Pancreas (tissue), 10 donors: ENCODE data around the gene TP53RK. TPM values are rescaled to one million over a fixed set of nuclear protein-coding genes. Genes with fewer than 3 reads are reported as not detected.

ENCODE experiments used
- ATAC-seq, 4 donors: fragments of 200-7000 bp; cut with Tn5 transposase; one replicate each; pipeline versions ENCODE4 v1.8.0 to v1.9.1; 2020; ENCODE audit warnings: mild to moderate bottlenecking in 4 of 4, moderate library complexity in 4 of 4
- DNase-seq, 6 donors: peaks; one replicate each; pipeline ENCODE4 v3.0.0-alpha.2; 2020
- FAIRE-seq: peaks from 2 replicates; lab custom pipeline; 2012; peaks lifted over from hg19 to GRCh38; lab: Jason Lieb, UNC
- H3K27ac ChIP-seq, 4 donors: fragments of 200-600 bp; sonication (generic); 1 replicate in 3 of 4; 2 replicates in 1 of 4; pipeline versions ENCODE4 v1.5.0 to v1.8.0; 2020
- H3K27me3 ChIP-seq, 4 donors: fragments of 200-600 bp; one replicate each; pipeline ENCODE4 v1.8.0; 2021
- H3K36me3 ChIP-seq, 3 donors: fragments of 200-600 bp; sonication (generic) in 1 of 3; one replicate each; pipeline versions ENCODE4 v1.5.0 to v1.8.0; 2020 to 2021
- H3K4me1 ChIP-seq, 3 donors: fragments of 200-600 bp; one replicate each; pipeline ENCODE4 v1.8.0; 2021
- H3K4me3 ChIP-seq, 4 donors: fragments of 200-600 bp; sonication (generic) in 2 of 4; one replicate each; pipeline versions ENCODE4 v1.5.0 to v1.8.0; 2020 to 2021
- H3K9me3 ChIP-seq, 4 donors: fragments of 200-600 bp; one replicate each; pipeline ENCODE4 v1.8.0; 2021
- CTCF ChIP-seq, 4 donors: fragments of 200-600 bp; sonication (generic) in 3 of 4; IDR thresholded peaks; one replicate each; pipeline versions ENCODE4 v1.5.0 to v1.8.0; 2021; ENCODE audit warnings: antibody characterized with exemption in 4 of 4
- WGBS, 2 donors: extraction: QIAGEN DNeasy Blood & Tissue Kit; methylation state at CpG; one replicate each; pipeline ENCODE4 v1.1.7; 2013; 5-methylcytosine and 5-hydroxymethylcytosine counted together
- intact Hi-C, 3 donors: fragments of 100-400 bp; cut with DNase I; formaldehyde crosslinking; loops; one replicate each; pipeline versions ENCODE4 v1.11.1 to v1.14.2; 2022
- polyA plus RNA-seq, 2 donors: library from polyadenylated mRNA; stranded (reverse); fragments of 200-250 nt; gene quantifications; one replicate each; pipeline ENCODE4 v1.2.3, GENCODE V29; 2013
- total RNA-seq, 6 donors: library from RNA; stranded (reverse); fragmentation: NEBNext Ultra II Directional in 4 of 6; extraction: Animal tissue kit (Norgen Biotek cat#: 25700) in 4 of 6; gene quantifications; one replicate each; pipeline versions ENCODE4 v1.2.1 to v1.2.4, GENCODE V29; 2021 to 2023
- donor health status: healthy with polysubstance abuse.
- donor health status: DM: no; HTN: no; CAD: no; lungs with moderate emphysema.
- donor health status: DM: no; HTN: no; CAD: no.
- donor health status: control.
- donor health status: control.
- donor health status: Bipolar disorder and iron deficiency.
- donor health status: DM: yes; HTN: yes; CAD: no.
- donor health status: DM: no; HTN: no; CAD: no.
- donor health status: DM: no; HTN: no; CAD: no.
- donor health status: DM: yes; HTN: yes; CAD: no.

Gene TP53RK
- total and polyA plus RNA-seq, 8 donors = 2.5 to 6.1 (median 3.8) TPM

- intact Hi-C loops = no loop called here
- DNase-seq (no peak), FAIRE-seq (no peak), ATAC-seq (no peak)
- H3K27me3 ChIP-seq = no peaks in the 10 kb centered on the region
- no peak overlapping the region for H3K4me3 ChIP-seq
- 81 to 88% methylated on average over 8 of the region's 8 CpGs for WGBS, 2 donors
- H3K4me1 ChIP-seq = no peaks in the 10 kb centered on the region
- H3K36me3 ChIP-seq = no peaks in the 10 kb centered on the region
- no peak overlapping the region for H3K27ac ChIP-seq
- H3K9me3 ChIP-seq = no peaks in the 10 kb centered on the region
- TF ChIP-seq CTCF (IDR thresholded peaks at IDR 0.05) = no peak
These were observed 32.1 kb downstream of the TP53RK start for GRCh38 chr20:46657137-46657536.

- ATAC-seq (no peak), DNase-seq (no peak), FAIRE-seq (no peak)
- H3K36me3 ChIP-seq = no peaks in the 10 kb centered on the region
- intact Hi-C loops = no loop called here
- H3K27ac ChIP-seq = no peak overlapping the region
- H3K27me3 ChIP-seq = no peaks in the 10 kb centered on the region
- H3K4me1 ChIP-seq = no peaks in the 10 kb centered on the region
- no peak overlapping the region for H3K4me3 ChIP-seq
- H3K9me3 ChIP-seq = no peaks in the 10 kb centered on the region
- TF ChIP-seq CTCF (IDR thresholded peaks at IDR 0.05) = no peak
These were observed 36.5 kb downstream of the TP53RK start for GRCh38 chr20:46652699-46653098.

- WGBS, 2 donors = 32 to 36% methylated on average over 38 to 55 of the region's 55 CpGs
- Histone ChIP-seq H3K27ac (no peak within 1 kb of the TSS), H3K36me3 (no peaks in the 10 kb centered on the region), H3K4me3 (peak within 1 kb of the TSS in 2 of 4 donors; percentile 20 to 27), H3K4me1 (no peaks in the 10 kb centered on the region), H3K27me3 (no peaks in the 10 kb centered on the region), H3K9me3 (no peaks in the 10 kb centered on the region)
- TF ChIP-seq CTCF (IDR thresholded peaks at IDR 0.05) = no peak
- ATAC-seq (peak in 3 of 4 donors; percentile 43 to 75 (median 72)), DNase-seq (no peak), FAIRE-seq (no peak)
- intact Hi-C loops = no loop called here
These were observed 37.9 kb downstream of the TP53RK start, which contains the start of gene SLC13A3 for GRCh38 chr20:46651091-46651962. Gene SLC13A3, minus strand, starts transcription at chr20:46651459. Its CDS starts 38 bp downstream, at chr20:46651421.

GRCh38 chr20:46650575-46651090, 38.6 kb downstream of the TP53RK start:
- no peak for ATAC-seq
- H3K4me3 ChIP-seq = peak overlapping the region in 2 of 4 donors; percentile 20 to 27
- intact Hi-C loops = no loop called here

More at GRCh38 chr20:46650575-46651090, 38.6 kb downstream of the TP53RK start:
- Histone ChIP-seq H3K27me3 (no peaks in the 10 kb centered on the region), H3K4me1 (no peaks in the 10 kb centered on the region), H3K9me3 (no peaks in the 10 kb centered on the region), H3K36me3 (no peaks in the 10 kb centered on the region), H3K27ac (no peak overlapping the region)
- FAIRE-seq = no peak
- TF ChIP-seq CTCF (IDR thresholded peaks at IDR 0.05) = no peak
- DNase-seq = no peak
- WGBS, 2 donors = 81 to 83% methylated on average over 10 of the region's 10 CpGs
